MM.1S (cell line): ENCODE data around the gene ATOH8.
"Not testable (repeated sequence)": the region's sequence is repeated elsewhere in the genome, so short reads cannot be mapped to it uniquely, and the experiment has no call there.

ENCODE experiments used
- CTCF ChIP-seq: fragments of 300-600 bp; sonication (generic); IDR thresholded peaks from 2 replicates; pipeline ENCODE4 v1.5.1; 2016; ENCODE audit warnings: antibody characterized with exemption, low read length, mixed read lengths
- EZH2 ChIP-seq: fragments of 300-600 bp; sonication (generic); optimal IDR thresholded peaks from 2 replicates; pipeline ENCODE3; 2017; ENCODE audit warnings: low read depth, mild to moderate bottlenecking, antibody characterized with exemption, low read length, mixed read lengths

GRCh38 chr2:85714421-85714820 lies 39.4 kb upstream of the ATOH8 start:
- not testable (repeated sequence) for TF ChIP-seq CTCF, EZH2
